WTC11 (cell line): ENCODE data around the gene LRRC17. TPM values are rescaled to one million over a fixed set of nuclear protein-coding genes. Genes with fewer than 3 reads are reported as not detected.

Experiments used
- ATAC-seq: fragments of 200-7000 bp; cut with Tn5 transposase; 2 replicates; pipeline ENCODE4 v1.10.0; 2021; ENCODE audit warnings: mild to moderate bottlenecking, moderate library complexity
- CTCF ChIA-PET: fragments of 300-600 bp; sonication (Branson Sonifier 250); formaldehyde crosslinking; loops from one replicate; lab custom pipeline; 2021; ENCODE audit warnings: antibody characterized with exemption; lab: Charles Lee
- POLR2A ChIA-PET: fragments of 350-600 bp; sonication (Branson Sonifier 250); formaldehyde crosslinking; loops from one replicate; lab custom pipeline; 2021; ENCODE audit warnings: antibody characterized with exemption; lab: Charles Lee
- DNase-seq: peaks from one replicate; pipeline ENCODE4 v3.0.0; 2021; ENCODE audit warnings: low spot score
- H3K27ac Mint-ChIP-seq: 2 replicates; pipeline ENCODE4 v1.8.0; 2021; ENCODE audit warnings: mixed read lengths
- H3K27me3 Mint-ChIP-seq: 2 replicates; pipeline ENCODE4 v1.8.0; 2021; ENCODE audit warnings: low read depth, mild to moderate bottlenecking, moderate library complexity, mixed read lengths
- H3K36me3 Mint-ChIP-seq: 2 replicates; pipeline ENCODE4 v1.8.0; 2021; ENCODE audit warnings: mixed read lengths
- H3K4me1 Mint-ChIP-seq: 2 replicates; pipeline ENCODE4 v1.8.0; 2022; ENCODE audit warnings: mixed read lengths
- H3K4me3 Mint-ChIP-seq: 2 replicates; pipeline ENCODE4 v1.8.0; 2021; ENCODE audit warnings: mild to moderate bottlenecking, moderate library complexity, mixed read lengths
- H3K9me3 Mint-ChIP-seq: 2 replicates; pipeline ENCODE4 v1.8.0; 2021; ENCODE audit warnings: mixed read lengths
- ATF6 ChIP-seq: sonication (generic); formaldehyde crosslinking; IDR thresholded peaks from 2 replicates; pipeline ENCODE4 v1.8.1; 2023; ENCODE audit warnings: mild to moderate bottlenecking, missing genetic modification reagents
- E2F1 ChIP-seq: sonication (generic); formaldehyde crosslinking; IDR thresholded peaks from 2 replicates; pipeline ENCODE4 v1.8.0; 2022; ENCODE audit warnings: mild to moderate bottlenecking, missing genetic modification reagents
- GABPB1 ChIP-seq: sonication (generic); formaldehyde crosslinking; IDR thresholded peaks from 2 replicates; pipeline ENCODE4 v1.8.1; 2023; ENCODE audit warnings: mild to moderate bottlenecking, missing genetic modification reagents
- IRF1 ChIP-seq: sonication (generic); formaldehyde crosslinking; IDR thresholded peaks from 2 replicates; pipeline ENCODE4 v1.8.0; 2023; ENCODE audit warnings: missing genetic modification reagents
- MAX ChIP-seq: sonication (generic); formaldehyde crosslinking; IDR thresholded peaks from 2 replicates; pipeline ENCODE4 v1.8.0; 2022; ENCODE audit warnings: mild to moderate bottlenecking, missing genetic modification reagents
- SOX15 ChIP-seq: fragments of 250-450 bp; sonication (Bioruptor Pico); IDR thresholded peaks from 2 replicates; pipeline ENCODE4 v1.9.0; 2021; ENCODE audit warnings: mild to moderate bottlenecking
- STAT6 ChIP-seq: sonication (generic); formaldehyde crosslinking; conservative IDR thresholded peaks from 2 replicates; pipeline ENCODE4 v1.8.1; 2023; ENCODE audit warnings: mild to moderate bottlenecking, low read depth, missing genetic modification reagents, moderate library complexity
- TEAD4 ChIP-seq: sonication (generic); formaldehyde crosslinking; IDR thresholded peaks from 2 replicates; pipeline ENCODE4 v1.8.0; 2022; ENCODE audit warnings: mild to moderate bottlenecking, missing genetic modification reagents
- ZNF121 ChIP-seq: sonication (generic); formaldehyde crosslinking; IDR thresholded peaks from 2 replicates; pipeline ENCODE4 v1.8.0; 2023; ENCODE audit warnings: missing genetic modification reagents
- ZNF219 ChIP-seq: sonication (generic); formaldehyde crosslinking; IDR thresholded peaks from 2 replicates; pipeline ENCODE4 v1.8.0; 2023; ENCODE audit warnings: missing genetic modification reagents, mild to moderate bottlenecking, borderline replicate concordance
- ZNF263 ChIP-seq: sonication (generic); formaldehyde crosslinking; IDR thresholded peaks from 2 replicates; pipeline ENCODE4 v1.8.1; 2022; ENCODE audit warnings: low read depth, mild to moderate bottlenecking, moderate library complexity, missing genetic modification reagents
- ZNF396 ChIP-seq: fragments of 250-450 bp; sonication (Bioruptor Pico); IDR thresholded peaks from 2 replicates; pipeline ENCODE4 v1.8.0; 2021; ENCODE audit warnings: mild to moderate bottlenecking, moderate library complexity, borderline replicate concordance
- total RNA-seq: library from RNA; stranded (reverse); gene quantifications from 3 replicates; pipeline ENCODE4 v1.2.3, GENCODE V29; 2021

The LRRC17 gene
- total RNA-seq, 1 experiment from 2014 or later: 1.6 TPM

- TF ChIP-seq ZNF219 (CRISPR knock-in tag): no peak
These were observed 22.4 kb upstream of the LRRC17 start (continued) for GRCh38 chr7:102890292-102890970.

GRCh38 chr7:102890971-102891692 lies 21.7 kb upstream of the LRRC17 start:
- POLR2A ChIA-PET: no interaction called here
- no peak for ATAC-seq
- Mint-ChIP-seq H3K27me3 (no peaks in the 10 kb centered on the region), H3K4me1 (no peaks in the 10 kb centered on the region), H3K4me3 (no peak overlapping the region), H3K27ac (no peak overlapping the region), H3K9me3 (no peaks in the 10 kb centered on the region), H3K36me3 (no peaks in the 10 kb centered on the region)
- CTCF ChIA-PET: no interaction called here
- no peak for DNase-seq
- TF ChIP-seq SOX15 (CRISPR knock-in tag) (no peak), TEAD4 (no peak), MAX (CRISPR knock-in tag) (no peak), ZNF396 (CRISPR knock-in tag) (no peak), IRF1 (CRISPR knock-in tag) (no peak), STAT6 (no peak), ATF6 (no peak), ZNF263 (no peak), GABPB1 (CRISPR knock-in tag) (no peak)

GRCh38 chr7:102891693-102892261 lies 21.0 kb upstream of the LRRC17 start:
- no peak for ATAC-seq
- no peak for DNase-seq
- ChIA-PET CTCF (interaction anchor here (0.6 kb wide), 1 partner anchor 18 kb away, joined by 3 read pairs; no protein-coding TSS in a partner anchor), POLR2A (no interaction called here)
- Mint-ChIP-seq H3K9me3 (no peaks in the 10 kb centered on the region), H3K27ac (no peak overlapping the region), H3K4me1 (no peaks in the 10 kb centered on the region), H3K4me3 (no peak overlapping the region), H3K36me3 (no peaks in the 10 kb centered on the region), H3K27me3 (no peaks in the 10 kb centered on the region)
- TF ChIP-seq ZNF121 (CRISPR knock-in tag) (no peak), E2F1 (CRISPR knock-in tag) (no peak)
